Thyroid gland (tissue), 4 donors: ENCODE data around the gene GDI2.

Experiments used
- CTCF ChIP-seq, 6 experiments: fragments of 200-600 bp in 3 of 6; fragments of 450-650 bp in 3 of 6; sonication (generic) in 3 of 6; IDR thresholded peaks; one replicate each; pipeline ENCODE4 v1.5.1; 2016 to 2019; ENCODE audit warnings: antibody characterized with exemption in 6 of 6, mild to moderate bottlenecking in 2 of 6, inconsistent platforms in 1 of 6, moderate library complexity in 1 of 6
- POLR2A ChIP-seq, 2 donors: fragments of 450-650 bp; IDR thresholded peaks; one replicate each; pipeline ENCODE4 v1.6.1; 2017; ENCODE audit warnings: antibody characterized with exemption in 2 of 2, mild to moderate bottlenecking in 2 of 2, moderate library complexity in 1 of 2

- TF ChIP-seq CTCF (IDR thresholded peaks at IDR 0.05) = no peak
- no peak for TF ChIP-seq POLR2A (IDR thresholded peaks at IDR 0.05)
Measured at GRCh38 chr10:5776881-5777197, 36.4 kb downstream of the GDI2 start.
